Measurements from ENCODE around the gene SPI1. TPM values are rescaled to one million over a fixed set of nuclear protein-coding genes. Genes with fewer than 3 reads are reported as not detected.
A peak's percentile ranks its signal among the peaks of the same experiment; 100 is the strongest.
"Not testable (repeated sequence)": the region's sequence is repeated elsewhere in the genome, so short reads cannot be mapped to it uniquely, and the experiment has no call there.

SPI1 gene
- total RNA-seq, 1 experiment from 2014 or later: not detected

DNA sequence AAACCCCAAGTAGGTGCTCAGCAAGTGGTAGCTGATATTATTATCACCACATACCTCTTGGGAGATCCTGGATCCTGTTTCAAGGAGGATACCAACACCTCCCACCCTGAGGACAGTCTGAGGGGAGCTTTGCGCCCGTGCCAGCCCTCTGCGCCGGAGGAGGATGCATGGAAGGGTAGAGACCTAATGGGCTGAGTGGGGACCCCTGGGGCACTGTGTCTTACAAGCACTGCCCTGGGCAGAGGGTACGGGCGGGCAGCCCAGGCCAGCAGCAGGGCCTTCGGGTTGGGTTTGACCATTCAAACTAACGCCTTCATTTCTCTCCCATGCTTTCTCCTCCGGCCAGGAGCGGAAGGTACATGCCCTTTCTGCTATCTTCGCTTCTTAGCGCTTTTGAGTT, 52.1 kb downstream of the SPI1 start:
- no peak for DNase-seq (ENCODE audit: low read depth)

DNA sequence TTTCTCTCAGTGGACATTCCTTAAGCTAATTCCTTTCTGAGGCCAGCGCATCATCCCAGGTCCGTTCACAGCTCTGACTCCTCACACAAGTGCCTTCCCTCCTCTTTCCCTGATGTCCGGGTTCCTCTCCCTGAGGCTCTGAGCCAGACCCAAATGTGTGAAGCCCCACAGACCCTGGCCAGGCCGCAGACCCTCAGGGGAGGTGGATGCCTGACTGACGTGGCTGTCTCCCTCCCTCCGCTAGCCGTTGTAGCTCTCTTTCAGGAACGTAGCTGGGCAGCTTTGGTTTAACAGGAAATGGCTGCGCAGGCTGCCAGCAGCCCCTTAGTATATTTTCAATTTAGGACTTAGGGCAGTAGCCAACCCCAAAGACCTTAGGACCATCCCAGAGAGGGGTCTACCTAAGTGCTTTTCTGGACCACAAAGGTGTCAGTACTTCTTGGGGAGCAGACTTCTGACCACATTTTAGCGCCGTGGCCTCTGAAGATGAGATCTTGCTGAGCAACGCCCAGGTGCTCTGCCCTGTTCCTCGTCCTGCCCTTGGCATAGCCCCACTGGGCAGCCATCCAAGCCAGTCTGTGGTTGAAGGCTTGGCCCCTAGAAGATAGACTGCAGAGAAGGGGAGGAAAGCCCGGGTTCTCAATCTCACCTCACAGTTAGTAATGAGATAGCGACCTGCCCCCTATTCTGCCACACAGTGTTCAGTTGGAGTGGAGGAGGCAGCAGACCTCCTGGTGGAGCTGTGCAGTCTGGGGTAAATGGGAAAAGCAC, 52.9 kb downstream of the SPI1 start:
- DNase-seq (ENCODE audit: low read depth): no peak

DNA sequence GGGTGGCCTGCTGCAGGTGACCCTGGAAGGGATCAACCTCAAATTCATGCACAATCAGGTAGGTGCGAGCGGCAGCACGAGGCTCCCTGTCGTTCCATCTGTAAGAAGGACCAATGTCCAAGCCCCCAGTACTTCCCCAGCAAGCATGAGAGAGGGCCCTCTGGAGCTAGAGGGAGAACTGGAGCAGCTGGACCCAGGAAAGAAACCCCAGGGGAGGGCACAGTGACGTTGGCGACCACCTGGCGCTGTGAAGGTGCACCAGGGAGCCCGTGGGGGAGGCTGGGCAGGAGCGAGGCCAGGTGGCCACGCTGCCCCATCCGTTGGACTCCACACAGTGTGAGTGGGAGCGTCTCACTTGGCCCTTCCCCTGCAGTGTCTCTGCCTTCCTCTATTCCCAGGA, 53.8 kb downstream of the SPI1 start:
- DNase-seq (ENCODE audit: low read depth): no peak

DNA sequence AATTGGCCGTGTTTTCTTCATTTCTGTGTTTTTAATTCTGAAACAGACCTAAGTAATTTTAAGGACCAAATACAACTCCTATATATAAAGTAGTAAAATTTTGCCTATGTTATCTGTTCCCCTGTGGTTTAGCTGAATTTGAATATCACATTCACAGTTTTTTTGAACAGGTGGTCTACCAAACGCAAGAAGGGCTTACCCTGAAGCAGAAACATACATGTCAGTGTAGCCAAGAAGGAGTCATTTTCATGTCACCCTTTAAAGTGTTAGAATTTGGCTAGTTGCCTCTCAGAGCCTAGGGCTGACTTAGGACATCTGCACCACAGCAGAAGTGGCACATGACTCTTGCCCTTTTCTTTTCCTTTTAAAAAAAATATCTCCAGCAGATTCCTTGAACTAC, 60.2 kb downstream of the SPI1 start:
- no peak for DNase-seq (ENCODE audit: low read depth)

DNA sequence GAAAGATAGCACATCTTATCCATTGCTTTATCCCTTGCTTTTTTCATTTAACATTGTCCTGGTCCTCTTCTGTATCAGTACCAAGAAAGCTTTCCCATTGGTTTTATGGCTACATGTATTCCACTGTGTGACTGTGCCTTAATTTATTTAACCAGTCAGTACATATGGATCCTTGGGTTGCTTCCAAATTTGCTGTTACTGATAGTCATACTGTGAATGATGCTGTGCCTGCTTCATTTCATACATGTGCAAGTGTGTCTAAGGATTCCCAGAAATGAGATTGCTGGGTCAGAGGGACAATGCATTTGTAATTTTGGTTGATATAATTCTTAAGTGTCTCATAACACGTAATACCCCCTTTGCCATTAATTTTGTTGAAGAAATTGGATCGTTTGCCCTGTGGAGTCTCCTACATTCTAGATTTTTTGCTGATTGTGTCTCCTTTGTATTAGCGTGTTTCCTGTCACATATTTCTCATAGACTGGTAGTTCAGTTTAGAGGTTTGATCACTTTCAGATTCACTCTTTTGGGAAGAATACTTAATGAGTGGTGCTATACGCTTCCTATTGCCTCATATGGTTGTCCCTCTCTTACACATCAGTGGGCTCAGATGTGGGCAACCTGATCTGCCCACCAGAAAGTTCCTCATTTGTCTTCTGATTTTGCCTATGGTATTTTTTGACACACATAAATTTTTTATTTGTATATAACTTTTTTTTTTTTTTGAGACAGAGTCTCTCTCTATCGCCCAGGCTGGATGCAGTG, 61.1 kb downstream of the SPI1 start:
- DNase-seq (ENCODE audit: low read depth): no peak

DNA sequence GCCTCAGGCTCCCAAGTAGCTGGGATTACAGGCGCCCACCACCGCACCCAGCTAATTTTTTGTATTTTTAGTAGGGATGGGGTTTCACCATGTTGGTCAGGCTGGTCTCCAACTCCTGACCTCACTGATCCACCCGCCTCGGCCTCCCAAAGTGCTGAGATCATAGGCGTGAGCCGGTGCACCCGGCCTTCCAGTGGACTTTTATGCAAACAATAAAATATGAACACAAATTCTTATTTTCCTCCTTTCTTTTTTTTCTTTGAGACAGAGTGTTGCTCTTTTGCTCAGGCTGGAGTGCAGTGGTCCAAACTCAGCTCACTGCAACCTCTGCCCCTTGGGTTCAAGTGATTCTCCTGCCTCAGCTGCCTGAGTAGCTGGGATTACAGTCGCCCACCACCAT, 61.8 kb downstream of the SPI1 start:
- DNase-seq (ENCODE audit: low read depth): not testable (repeated sequence)

DNA sequence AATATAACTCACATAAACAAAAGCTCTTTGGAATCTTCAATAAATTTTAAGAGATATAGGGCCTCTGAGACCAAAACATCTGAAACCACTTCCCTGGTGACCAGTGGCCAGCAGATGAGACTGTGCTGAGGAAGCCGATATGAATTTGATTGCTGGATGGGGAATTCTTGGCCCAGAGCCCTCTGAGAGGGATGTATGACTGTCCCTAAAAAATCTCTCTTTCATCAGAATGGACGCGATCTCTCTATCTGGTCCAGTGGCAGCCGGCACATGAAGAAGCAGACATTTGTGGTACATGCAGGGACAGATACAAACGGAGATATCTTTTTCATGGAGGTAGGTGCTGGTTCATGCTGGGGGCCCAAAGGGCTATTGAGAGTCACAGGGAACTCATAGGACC, 63.4 kb downstream of the SPI1 start:
- no peak for DNase-seq (ENCODE audit: low read depth)

DNA sequence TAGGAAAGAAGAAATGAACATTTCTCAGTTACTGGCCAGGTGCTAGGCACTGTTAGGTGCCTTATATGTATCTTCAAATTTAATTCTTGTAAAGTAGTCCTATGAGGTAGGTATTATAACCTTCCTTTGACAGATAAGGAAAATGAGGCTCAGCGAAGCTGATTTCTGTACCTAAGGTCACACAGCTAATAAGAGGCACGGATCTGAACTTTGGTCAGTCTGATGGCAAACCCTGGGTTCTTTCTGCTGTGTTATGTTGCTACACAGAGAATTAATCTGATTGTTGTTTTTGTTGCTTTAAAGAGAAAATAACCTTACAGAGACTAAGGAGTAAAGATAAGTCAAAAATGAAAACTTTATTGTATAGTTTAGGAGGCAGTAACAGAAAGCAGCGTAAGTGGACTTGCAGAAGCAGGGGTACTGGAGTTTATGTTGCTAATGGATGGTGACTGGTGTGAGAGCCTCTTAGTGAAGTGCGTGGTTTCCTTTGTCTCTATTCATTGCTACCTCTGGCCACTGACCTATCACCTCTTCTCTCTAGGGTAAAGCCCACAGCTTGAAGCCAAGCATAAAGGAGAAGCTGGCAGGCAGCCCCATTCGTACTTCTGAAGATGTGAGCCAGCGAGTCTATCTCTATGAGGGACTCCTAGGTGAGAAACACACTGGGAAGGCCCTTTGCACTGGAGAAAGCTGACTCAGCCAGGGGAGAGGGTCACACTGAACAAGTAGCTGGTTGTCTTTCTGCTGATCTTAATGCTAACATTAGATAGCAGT, 70.1 kb downstream of the SPI1 start:
- DNase-seq (ENCODE audit: low read depth): no peak

DNA sequence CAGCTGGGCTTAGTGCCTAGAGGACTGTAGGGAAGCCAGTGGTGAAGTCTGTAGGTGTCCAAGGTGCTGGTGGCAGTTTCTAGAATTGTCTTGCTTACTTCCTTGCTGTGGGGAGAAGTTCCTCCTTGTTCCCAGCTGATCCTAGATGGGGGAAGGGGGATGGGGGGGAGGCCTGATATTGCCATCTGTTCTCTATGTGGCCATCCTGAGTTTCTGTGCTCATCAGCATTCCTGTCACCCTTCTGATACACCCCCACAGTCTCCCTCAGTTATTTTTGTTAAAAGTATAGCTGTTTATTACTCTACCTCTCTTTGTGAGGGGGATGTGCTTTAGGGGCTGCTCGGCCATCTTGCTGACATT, 71.9 kb downstream of the SPI1 start:
- DNase-seq (ENCODE audit: low read depth): no peak

DNA sequence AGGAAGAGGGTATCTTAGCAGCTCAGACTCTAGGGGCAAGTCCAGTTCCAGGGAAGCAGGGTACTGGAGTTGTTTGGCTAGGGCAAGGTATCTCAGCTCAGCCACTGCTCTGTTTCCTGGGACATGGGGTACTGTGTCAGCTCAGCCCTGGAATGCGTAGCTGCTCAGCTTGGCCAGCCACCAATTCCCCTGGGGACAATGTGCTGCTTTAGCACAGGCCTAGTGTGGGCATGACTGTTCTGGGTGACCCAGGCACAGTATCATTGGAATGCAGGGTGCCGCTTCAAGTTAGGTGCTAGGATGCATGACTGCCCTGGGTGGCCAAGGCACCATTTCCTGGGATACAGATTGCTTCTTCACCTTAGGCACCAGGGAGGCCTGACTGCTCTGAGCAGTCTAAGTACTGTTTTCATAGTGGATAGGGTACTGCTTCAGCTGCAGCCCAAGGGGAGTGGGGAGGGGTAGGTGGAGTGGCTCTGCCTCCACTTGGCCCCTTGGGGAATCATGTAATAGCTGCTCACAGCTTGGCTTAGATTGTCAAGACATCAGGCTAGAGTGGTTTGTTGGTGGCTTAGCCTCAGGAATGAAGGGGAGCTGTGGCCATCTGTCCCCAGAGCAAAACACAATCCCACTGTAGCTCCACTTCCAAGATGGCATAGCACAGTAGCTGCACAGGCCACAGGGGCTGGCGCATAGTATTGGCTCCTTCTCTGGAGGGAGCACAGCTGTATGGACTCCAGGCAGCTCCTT, 72.4 kb downstream of the SPI1 start:
- peak; percentile 58 for DNase-seq (ENCODE audit: low read depth)

Other genes with a start within 250 kb of the SPI1 start
- 119 and 130 TPM in 2 replicates for gene ARFGAP2, start 201.7 kb downstream of the SPI1 start, total RNA-seq (2014; rRNA removed; shearing (Covaris generic))
- 13.3 and 15.8 TPM in 2 replicates for gene PACSIN3, start 192.1 kb downstream of the SPI1 start, total RNA-seq (2014; rRNA removed; shearing (Covaris generic))
- gene DDB2, start 163.6 kb downstream of the SPI1 start, total RNA-seq (2014; rRNA removed; shearing (Covaris generic)): 21.2 and 23.2 TPM in 2 replicates
- 74.4 and 98.8 TPM in 2 replicates for gene ACP2, start 129.7 kb downstream of the SPI1 start, total RNA-seq (2014; rRNA removed; shearing (Covaris generic))
- gene NR1H3, start 120.6 kb downstream of the SPI1 start, total RNA-seq (2014; rRNA removed; shearing (Covaris generic)): 7.7 and 13.1 TPM in 2 replicates
- 13.3 and 25.1 TPM in 2 replicates for gene MADD, start 108.4 kb downstream of the SPI1 start, total RNA-seq (2014; rRNA removed; shearing (Covaris generic))
- not detected in 2 replicates for gene MYBPC3, start 25.8 kb downstream of the SPI1 start, total RNA-seq (2014; rRNA removed; shearing (Covaris generic))
- 23.2 and 43.9 TPM in 2 replicates for gene SLC39A13, start 30.0 kb upstream of the SPI1 start, total RNA-seq (2014; rRNA removed; shearing (Covaris generic))
- gene PSMC3, start 47.9 kb upstream of the SPI1 start, total RNA-seq (2014; rRNA removed; shearing (Covaris generic)): 283 and 294 TPM in 2 replicates
- not detected in 2 replicates for gene RAPSN, start 70.6 kb upstream of the SPI1 start, total RNA-seq (2014; rRNA removed; shearing (Covaris generic))
- 50.0 and 73.1 TPM in 2 replicates for gene CELF1, start 174.6 kb upstream of the SPI1 start, total RNA-seq (2014; rRNA removed; shearing (Covaris generic))
- gene PTPMT1, start 187.1 kb upstream of the SPI1 start, total RNA-seq (2014; rRNA removed; shearing (Covaris generic)): 183 and 234 TPM in 2 replicates
- 26.0 and 35.4 TPM in 2 replicates for gene KBTBD4, start 200.4 kb upstream of the SPI1 start, total RNA-seq (2014; rRNA removed; shearing (Covaris generic))
- gene NDUFS3, start 200.5 kb upstream of the SPI1 start, total RNA-seq (2014; rRNA removed; shearing (Covaris generic)): 85.7 and 108 TPM in 2 replicates
- not detected in 2 replicates for gene FAM180B, start 208.1 kb upstream of the SPI1 start, total RNA-seq (2014; rRNA removed; shearing (Covaris generic))
- gene C1QTNF4, start 215.9 kb upstream of the SPI1 start, total RNA-seq (2014; rRNA removed; shearing (Covaris generic)): 0.10 TPM in 1 of 2 replicates, not detected in the other

Data from M059J (cell line).